Stimulated activated CD8-positive, alpha-beta memory T cell treated with anti-CD3 and anti-CD28 coated beads, Interleukin-15, amount 100 ng/mL, for 4 hours (primary cell): ENCODE data around the gene FOXN3.

ENCODE experiments used
- DNase-seq, 2 donors: peaks; one replicate each; pipeline ENCODE4 v3.0.0-alpha.2; 2020; ENCODE audit warnings: low read depth in 2 of 2

FOXN3 gene

GRCh38 chr14:89332031-89332430, 85.0 kb downstream of the FOXN3 start:
- DNase-seq = no peak

- no peak for DNase-seq
Measured at GRCh38 chr14:89331398-89331797, 85.6 kb downstream of the FOXN3 start.

- no peak for DNase-seq
Measured at GRCh38 chr14:89330236-89331002, 86.6 kb downstream of the FOXN3 start.

DNA sequence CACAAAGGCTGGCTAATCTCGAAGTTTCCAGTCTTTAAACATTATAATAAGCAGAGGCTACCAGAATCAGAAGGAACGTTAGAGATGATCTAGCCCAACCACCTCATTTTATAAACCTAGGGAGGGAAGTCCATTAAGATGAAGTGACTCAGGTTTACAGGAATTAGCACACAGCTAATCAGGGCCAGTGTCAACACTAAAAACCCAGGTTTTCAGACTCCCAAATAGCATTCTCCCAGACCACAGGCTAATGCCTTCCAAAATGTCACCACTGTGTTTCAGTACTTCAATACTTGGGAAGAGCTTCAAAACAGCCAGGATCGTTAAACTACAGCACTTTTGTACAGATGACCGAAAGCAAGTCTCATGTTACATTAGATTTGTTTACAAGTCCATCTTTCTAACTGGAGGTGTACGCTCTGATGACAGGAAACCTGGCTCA, 89.2 kb downstream of the FOXN3 start:
- no peak for DNase-seq

DNA sequence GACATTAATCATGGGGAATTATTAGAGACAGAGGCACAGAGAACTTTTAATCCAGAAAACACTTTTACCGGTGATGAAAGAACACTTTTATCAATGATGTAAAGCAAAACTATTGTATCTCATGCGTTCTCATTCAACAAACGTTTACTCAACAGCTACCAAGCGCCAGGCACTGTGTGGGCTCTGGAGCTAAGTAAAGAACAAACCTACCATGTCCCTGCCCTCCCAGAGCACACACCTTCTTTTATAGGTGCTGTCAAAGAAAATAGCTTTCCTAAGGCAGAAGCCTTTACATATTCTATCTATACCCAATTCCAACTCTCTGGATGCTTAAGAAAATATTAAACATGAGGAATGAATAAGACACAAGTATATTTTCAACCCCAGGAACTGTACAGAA, 91.1 kb downstream of the FOXN3 start:
- no peak for DNase-seq

DNA sequence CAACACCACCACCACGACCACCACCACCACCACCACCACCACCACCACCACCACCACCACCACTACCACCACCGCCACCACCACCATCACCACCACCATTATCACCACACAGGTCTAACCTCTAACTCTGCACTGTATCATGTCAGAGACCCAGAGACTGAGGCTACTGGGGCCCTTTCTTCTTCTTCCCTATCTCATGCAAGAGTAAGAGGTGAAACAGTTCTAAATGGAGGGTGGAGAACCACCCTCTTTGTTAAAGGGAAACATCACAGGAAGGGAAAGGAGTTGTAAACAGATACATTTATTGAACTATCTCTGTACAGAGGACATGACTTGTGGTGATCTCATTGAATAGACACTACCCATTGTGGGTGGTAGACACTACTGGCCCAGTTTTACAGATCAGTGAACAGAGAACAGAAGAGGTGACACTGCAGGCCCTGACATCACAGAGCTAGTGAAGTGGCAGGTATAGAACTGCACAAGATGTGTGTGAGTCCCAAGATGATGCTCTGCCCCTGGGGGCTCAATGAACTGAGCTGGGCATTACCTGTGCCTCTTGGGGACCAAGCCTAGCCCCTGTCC, 91.6 kb downstream of the FOXN3 start:
- no peak for DNase-seq

GRCh38 chr14:89324501-89325298, 92.3 kb downstream of the FOXN3 start:
- no peak for DNase-seq

GRCh38 chr14:89320381-89321000, 96.5 kb downstream of the FOXN3 start:
- no peak for DNase-seq

DNA sequence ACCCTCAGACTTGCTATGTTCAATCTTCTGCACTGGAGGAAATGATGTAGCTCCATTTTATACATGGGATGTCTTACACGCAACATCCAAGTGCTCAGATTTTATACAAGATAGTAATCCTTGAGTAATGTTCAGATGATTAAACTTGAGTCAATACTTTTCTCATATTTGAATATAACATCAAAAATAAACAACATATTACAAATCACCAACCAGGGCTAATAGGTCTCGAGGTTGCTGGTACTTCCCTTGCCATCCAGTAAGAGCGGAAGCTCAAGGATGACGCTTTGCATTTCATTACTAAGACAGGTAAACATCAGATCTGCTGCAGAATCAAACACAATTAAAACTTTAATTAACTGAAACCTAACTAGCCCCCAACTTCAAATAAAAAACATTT, 97.3 kb downstream of the FOXN3 start:
- no peak for DNase-seq

GRCh38 chr14:89317051-89317691, 99.9 kb downstream of the FOXN3 start:
- no peak for DNase-seq

DNA sequence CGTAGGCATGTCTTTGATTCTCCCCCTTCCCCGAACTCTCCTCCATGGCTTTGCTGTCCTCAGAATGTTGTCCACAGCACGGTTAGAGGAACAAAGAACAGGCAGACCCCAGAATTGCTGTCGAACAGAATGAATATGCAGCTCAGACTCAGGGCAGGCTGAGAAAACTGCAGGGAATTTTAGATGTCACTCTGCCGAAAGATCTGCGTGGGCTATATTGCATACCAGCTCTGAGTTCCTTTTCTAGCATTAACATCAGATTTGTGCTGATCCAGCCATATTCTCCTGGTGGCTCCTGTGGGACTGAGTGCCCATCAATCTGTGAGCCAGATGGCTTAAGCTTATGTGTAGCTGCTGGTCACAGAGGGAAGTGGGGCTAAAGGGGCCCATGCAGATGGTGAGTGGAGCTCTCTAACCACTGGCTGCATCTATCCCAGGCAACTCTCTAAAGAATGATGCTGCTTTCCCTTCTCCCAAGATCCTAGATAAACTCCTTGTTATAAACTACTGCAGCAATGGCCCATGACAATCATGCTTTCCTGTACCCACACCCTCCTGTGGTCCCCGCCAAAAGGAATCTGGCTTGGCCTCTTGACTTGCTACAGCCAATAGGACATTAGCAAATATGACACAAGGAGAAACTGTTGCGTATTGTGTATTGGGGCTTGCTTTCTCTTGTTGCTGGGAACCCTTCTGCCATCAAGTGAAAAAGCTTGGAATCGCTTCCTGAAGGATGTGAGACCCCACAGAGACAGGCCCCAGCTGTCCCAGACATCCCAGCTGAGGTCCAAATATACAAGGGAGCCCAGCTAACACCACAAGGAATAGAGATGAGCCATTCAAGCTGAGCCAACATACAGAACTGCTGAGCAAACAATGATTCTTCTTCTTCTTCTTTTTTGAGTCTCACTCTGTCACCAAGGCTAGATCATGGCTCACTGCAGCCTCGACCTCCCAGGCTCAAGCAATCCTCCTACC, 101.3 kb downstream of the FOXN3 start:
- no peak for DNase-seq

DNA sequence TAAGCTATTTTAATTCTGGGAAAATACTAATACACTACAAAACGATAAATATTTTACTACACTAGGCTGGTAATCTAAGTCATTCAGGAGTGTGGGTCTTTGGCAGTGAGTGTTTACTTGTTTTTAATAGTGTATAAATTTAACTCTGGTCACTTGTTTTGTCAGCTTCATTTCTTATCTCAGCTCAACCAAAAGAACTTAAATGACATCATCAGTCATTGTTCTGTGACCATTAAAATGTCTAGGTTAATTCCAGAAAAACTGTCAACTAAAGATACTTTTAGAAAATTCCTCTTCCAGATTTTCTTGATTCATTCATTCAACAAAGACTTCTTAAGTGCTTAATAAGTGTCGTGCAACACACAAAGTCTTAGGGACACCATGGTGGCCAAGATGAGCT, 102.8 kb downstream of the FOXN3 start:
- no peak for DNase-seq

DNA sequence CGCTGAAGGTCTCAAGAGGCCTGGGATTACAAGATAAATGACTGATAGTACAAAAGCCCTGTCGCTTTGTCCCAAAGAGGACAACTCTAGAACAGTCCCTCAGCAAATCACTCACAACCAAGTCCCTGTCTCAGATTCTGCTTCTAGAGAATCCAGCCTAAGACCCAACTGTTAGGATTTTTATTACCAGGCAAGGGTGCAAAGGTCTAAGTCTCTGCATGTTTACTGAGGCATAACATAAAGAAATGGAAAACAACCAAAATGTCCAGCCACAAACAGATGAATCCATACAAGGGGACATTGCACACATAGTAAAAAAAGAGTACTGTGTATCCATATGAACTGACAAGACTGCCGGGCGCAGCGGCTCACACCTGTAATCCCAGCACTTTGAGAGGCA, 104.1 kb downstream of the FOXN3 start:
- DNase-seq = no peak

GRCh38 chr14:89310211-89310610, 106.8 kb downstream of the FOXN3 start:
- DNase-seq = no peak

DNA sequence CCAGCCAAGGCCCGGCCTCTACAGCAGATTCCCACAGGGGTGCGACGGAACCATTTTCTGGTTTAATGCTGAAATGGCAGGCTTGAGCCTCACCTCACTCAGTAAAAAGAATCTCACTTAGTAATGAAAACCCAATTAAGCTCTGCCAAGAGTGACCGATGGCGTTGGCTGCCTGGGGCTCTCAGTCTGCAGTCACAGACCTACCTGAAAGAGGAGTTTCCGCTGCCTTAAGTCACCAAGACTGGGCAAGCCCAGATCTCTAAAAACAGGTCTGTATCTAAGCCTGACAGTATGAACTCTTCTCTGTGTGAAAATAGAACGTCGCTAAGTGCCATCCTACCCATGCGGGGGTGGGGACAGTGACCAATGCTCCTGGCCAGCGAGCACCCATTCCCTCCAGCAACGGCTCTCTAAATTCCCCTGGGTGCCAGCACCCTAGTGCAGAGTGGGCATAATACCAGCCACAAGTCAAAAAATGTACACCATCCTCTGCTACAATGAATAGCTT, 107.3 kb downstream of the FOXN3 start:
- no peak for DNase-seq

- no peak for DNase-seq
Measured at GRCh38 chr14:89308232-89308959, 108.6 kb downstream of the FOXN3 start.

DNA sequence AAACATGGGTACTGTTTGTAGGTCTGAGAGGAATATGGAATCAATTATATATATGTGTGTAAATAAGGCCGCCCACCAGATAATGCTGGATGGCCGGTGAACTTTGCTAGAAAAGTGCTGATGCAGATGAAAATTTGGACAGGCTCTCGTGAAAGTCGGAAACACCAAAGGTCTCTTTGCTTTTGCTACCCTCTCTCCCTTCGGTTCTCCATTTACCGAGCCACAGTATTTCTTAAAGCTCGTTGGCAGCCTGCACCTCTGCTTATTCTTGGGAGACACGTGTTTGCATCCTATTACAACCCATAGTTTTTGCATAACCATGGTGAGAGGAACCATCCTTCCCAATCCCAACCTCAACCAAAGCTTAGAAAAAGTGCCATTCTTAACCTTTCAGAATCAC, 109.6 kb downstream of the FOXN3 start:
- DNase-seq = no peak

- DNase-seq = no peak
Measured at GRCh38 chr14:89304972-89305703, 111.9 kb downstream of the FOXN3 start.

- DNase-seq = no peak
Measured at GRCh38 chr14:89304561-89304960, 112.5 kb downstream of the FOXN3 start.
